BE2C (cell line): ENCODE data around the gene QARS1.

Source experiments
- DNase-seq: peaks from one replicate; pipeline ENCODE4 v3.0.0-alpha.2; 2020
- H3K27me3 ChIP-seq: fragments of 250-450 bp; sonication (Bioruptor Pico); 2 replicates; pipeline ENCODE4 v1.5.1; 2020; ENCODE audit warnings: mild to moderate bottlenecking
- H3K36me3 ChIP-seq: fragments of 250-450 bp; sonication (Bioruptor Pico); 2 replicates; pipeline ENCODE4 v1.5.1; 2020; ENCODE audit warnings: mild to moderate bottlenecking
- H3K4me1 ChIP-seq: fragments of 250-450 bp; sonication (Bioruptor Pico); 2 replicates; pipeline ENCODE4 v1.5.1; 2020
- H3K4me3 ChIP-seq: 2 replicates; pipeline ENCODE4 v1.5.1; 2011; ENCODE audit warnings: low read depth, low read length
- H3K9me3 ChIP-seq: fragments of 250-450 bp; sonication (Bioruptor Pico); 2 replicates; pipeline ENCODE4 v1.5.1; 2020
- CTCF ChIP-seq: IDR thresholded peaks from 2 replicates; pipeline ENCODE4 v1.5.1; 2012; ENCODE audit warnings: mild to moderate bottlenecking, low read depth, low read length

Gene QARS1

DNA sequence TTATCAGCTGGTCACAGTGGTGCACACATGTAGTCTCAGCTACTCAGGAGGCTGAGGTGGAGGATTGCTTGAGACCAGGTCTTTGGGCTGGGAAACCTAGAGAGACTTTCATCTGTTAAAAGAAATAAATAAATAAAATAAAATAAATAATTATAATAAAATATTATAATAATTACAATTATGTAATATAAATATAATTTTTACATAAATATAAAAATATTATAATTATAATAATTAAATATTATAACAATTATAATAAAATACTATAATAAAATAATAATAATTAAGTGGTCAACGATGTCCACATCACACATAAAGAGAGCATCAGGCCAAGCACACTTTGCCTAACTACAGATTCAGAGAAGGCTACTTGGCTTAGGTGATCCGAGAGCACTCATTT, 25.3 kb downstream of the QARS1 start:
- H3K27me3 ChIP-seq, result no peaks in the 10 kb centered on the region
- no peaks in the 10 kb centered on the region for H3K4me1 ChIP-seq
- TF ChIP-seq CTCF, result no peak
- H3K36me3 ChIP-seq, result peaks cover 9% of the 10 kb centered on the region
- no peak for DNase-seq
- no peak overlapping the region for H3K4me3 ChIP-seq
- no peaks in the 10 kb centered on the region for H3K9me3 ChIP-seq

GRCh38 chr3:49076646-49077045, 27.9 kb downstream of the QARS1 start:
- Histone ChIP-seq H3K36me3 (peaks cover 12% of the 10 kb centered on the region), H3K9me3 (no peaks in the 10 kb centered on the region), H3K27me3 (no peaks in the 10 kb centered on the region), H3K4me1 (no peaks in the 10 kb centered on the region), H3K4me3 (no peak overlapping the region)
- no peak for DNase-seq
- no peak for TF ChIP-seq CTCF

DNA sequence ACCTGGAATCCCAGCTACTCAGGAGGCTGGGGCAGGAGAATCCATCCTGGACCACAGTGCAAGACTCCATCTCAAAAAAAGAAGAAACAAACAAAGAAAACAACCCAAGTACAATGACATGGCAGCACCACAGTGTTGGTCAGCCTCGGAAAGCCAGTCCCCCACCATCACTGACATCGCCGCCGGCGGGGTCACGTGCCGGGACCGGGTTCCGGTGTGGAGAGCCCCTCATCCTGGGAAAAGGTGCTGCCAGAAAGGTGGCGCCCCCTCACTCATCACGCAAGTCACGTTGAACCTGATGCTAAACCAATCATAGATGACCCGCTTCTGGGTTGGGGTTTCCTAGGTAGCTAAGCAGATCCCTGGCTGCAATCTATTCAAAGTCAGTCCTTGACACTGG, 28.4 kb downstream of the QARS1 start:
- Histone ChIP-seq H3K27me3 (no peaks in the 10 kb centered on the region), H3K4me1 (no peaks in the 10 kb centered on the region), H3K4me3 (no peak overlapping the region), H3K36me3 (peaks cover 12% of the 10 kb centered on the region), H3K9me3 (no peaks in the 10 kb centered on the region)
- no peak for DNase-seq
- no peak for TF ChIP-seq CTCF

DNA sequence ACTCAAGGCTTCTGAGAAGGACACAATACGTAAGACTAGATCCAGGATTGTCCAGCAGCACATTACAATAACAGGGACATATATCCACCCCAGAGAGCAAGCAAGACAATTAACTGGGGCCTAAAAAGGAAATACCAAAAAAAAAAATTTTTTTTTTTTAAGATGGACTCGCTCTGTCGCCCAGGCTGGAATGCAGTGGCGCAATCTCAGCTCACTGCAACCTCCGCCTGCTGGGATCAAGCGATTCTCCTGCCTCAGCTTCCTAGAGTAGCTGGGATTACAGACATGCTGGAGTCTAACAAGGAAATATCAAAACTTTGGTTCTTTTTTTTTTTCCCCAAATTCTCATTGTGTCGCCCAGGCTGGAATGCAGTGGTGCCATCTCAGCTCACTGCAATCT, 46.5 kb downstream of the QARS1 start:
- TF ChIP-seq CTCF, result no peak
- H3K4me3 ChIP-seq, result no peak overlapping the region
- peaks cover 23% of the 10 kb centered on the region for H3K36me3 ChIP-seq
- H3K9me3 ChIP-seq, result no peaks in the 10 kb centered on the region
- no peaks in the 10 kb centered on the region for H3K4me1 ChIP-seq
- H3K27me3 ChIP-seq, result no peaks in the 10 kb centered on the region
- no peak for DNase-seq

- no peaks in the 10 kb centered on the region for H3K27me3 ChIP-seq
- DNase-seq, result no peak
- H3K36me3 ChIP-seq, result peaks cover 23% of the 10 kb centered on the region
- no peak for TF ChIP-seq CTCF
- no peaks in the 10 kb centered on the region for H3K4me1 ChIP-seq
- H3K4me3 ChIP-seq, result no peak overlapping the region
- H3K9me3 ChIP-seq, result no peaks in the 10 kb centered on the region
These were observed 47.3 kb downstream of the QARS1 start for GRCh38 chr3:49057268-49057667.

- no peaks in the 10 kb centered on the region for H3K9me3 ChIP-seq
- H3K4me1 ChIP-seq, result no peaks in the 10 kb centered on the region
- no peak for DNase-seq
- no peak overlapping the region for H3K4me3 ChIP-seq
- peaks cover 23% of the 10 kb centered on the region for H3K36me3 ChIP-seq
- H3K27me3 ChIP-seq, result no peaks in the 10 kb centered on the region
- TF ChIP-seq CTCF, result no peak
These were observed 50.2 kb downstream of the QARS1 start for GRCh38 chr3:49054344-49054862.
